KOPT-K1 (cell line): ENCODE measurements around the gene ABLIM3.

Source experiments
- H3K27ac ChIP-seq: fragments of 200-600 bp; sonication (generic); 2 replicates; pipeline ENCODE4 v1.5.1; 2016; ENCODE audit warnings: antibody characterized with exemption, mild to moderate bottlenecking, low read depth, low read length; ENCODE audit not compliant: poor library complexity, severe bottlenecking
- H3K36me3 ChIP-seq: fragments of 200-600 bp; sonication (generic); 2 replicates; pipeline ENCODE4 v1.5.1; 2017; ENCODE audit warnings: antibody characterized with exemption, mild to moderate bottlenecking, low read length, moderate library complexity; ENCODE audit not compliant: insufficient read depth
- H3K9me3 ChIP-seq: fragments of 200-600 bp; sonication (generic); 2 replicates; pipeline ENCODE4 v1.5.1; 2017; ENCODE audit warnings: antibody characterized with exemption, low read length, mild to moderate bottlenecking; ENCODE audit not compliant: insufficient read depth, poor library complexity, severe bottlenecking

ABLIM3 gene

DNA sequence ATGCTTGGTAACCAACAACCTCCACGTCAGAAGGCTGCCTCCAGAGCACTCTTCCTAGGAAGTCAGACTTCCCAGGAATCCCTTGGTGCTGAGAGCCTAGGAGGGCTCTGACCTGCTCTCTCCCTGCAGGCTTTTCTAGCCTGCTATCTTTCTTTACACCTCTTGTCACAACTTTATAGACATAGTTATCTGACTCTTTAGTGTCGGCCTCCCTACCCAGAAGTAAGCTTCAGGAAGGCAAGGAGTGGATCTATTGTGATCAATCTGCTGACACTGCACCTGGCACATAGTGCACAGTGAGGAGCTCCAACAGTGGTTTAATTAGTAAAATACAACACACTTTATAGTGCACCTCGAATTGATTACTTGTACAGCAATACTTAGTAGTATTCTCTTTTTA is 132.7 kb downstream of the ABLIM3 start:
- Histone ChIP-seq H3K27ac (no peak overlapping the region), H3K9me3 (peaks cover 3% of the 10 kb centered on the region), H3K36me3 (no peaks in the 10 kb centered on the region)

- Histone ChIP-seq H3K27ac (no peak overlapping the region), H3K9me3 (no peaks in the 10 kb centered on the region), H3K36me3 (no peaks in the 10 kb centered on the region)
These were observed 133.6 kb downstream of the ABLIM3 start for GRCh38 chr5:149274939-149275338.

DNA sequence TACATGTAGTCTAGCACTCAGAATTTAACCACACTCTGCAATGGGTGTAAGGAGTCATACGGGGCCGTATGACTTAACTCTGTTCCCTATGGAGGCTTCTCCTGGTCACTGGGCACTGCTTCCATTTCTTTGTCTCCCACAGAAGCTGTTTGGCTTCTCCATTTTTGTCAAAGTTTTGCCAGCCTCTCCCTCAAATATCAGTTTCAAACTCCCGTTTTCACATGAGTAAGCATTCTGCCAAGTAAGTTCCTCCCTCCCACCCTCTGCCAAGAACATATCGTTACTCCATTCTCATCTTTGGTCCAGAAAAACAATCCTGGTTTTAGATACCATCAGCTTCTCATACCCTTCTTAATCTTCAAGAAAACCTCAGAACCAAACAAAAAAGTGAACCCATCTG is 136.5 kb downstream of the ABLIM3 start:
- H3K36me3 ChIP-seq = no peaks in the 10 kb centered on the region
- H3K9me3 ChIP-seq = no peaks in the 10 kb centered on the region
- no peak overlapping the region for H3K27ac ChIP-seq

DNA sequence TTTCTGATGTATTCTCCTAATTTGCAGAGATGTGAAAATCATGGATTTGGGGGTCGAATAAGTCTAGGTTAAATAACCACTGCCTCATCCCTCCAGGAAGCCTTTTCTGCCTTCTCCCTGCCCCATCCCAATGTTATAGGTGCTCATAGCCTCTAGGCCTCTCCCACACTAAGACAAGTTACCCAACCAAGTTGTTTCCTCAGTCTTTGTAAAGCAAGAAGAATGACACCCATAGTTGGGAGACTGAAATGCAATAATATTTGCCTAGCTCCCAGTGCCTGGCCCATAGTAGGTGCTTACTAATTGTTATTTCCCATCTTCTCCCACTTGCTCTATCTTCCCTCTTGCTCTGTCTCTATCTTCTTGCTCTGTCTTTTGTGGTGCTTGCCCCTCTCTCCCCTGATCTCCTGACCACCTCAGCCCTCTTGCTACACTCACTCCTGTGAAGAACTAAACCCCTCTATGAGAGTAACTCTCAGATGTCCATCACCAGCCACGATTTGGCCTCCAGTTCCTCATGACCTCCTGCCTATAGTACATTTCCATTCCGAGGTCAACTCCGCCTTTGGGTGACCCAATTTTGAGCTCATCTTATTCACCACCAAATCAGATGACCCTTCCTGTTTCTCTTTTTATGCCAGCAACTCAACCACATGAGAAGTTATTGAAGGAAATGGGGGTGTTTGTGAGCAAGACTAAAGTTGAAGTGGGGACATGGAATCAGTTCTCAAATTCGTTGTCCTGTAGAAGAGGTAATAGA is 137.3 kb downstream of the ABLIM3 start:
- H3K9me3 ChIP-seq = no peaks in the 10 kb centered on the region
- no peak overlapping the region for H3K27ac ChIP-seq
- no peaks in the 10 kb centered on the region for H3K36me3 ChIP-seq

- no peaks in the 10 kb centered on the region for H3K9me3 ChIP-seq
- no peaks in the 10 kb centered on the region for H3K36me3 ChIP-seq
- H3K27ac ChIP-seq = no peak overlapping the region
These were observed 138.4 kb downstream of the ABLIM3 start for GRCh38 chr5:149279661-149280060.

DNA sequence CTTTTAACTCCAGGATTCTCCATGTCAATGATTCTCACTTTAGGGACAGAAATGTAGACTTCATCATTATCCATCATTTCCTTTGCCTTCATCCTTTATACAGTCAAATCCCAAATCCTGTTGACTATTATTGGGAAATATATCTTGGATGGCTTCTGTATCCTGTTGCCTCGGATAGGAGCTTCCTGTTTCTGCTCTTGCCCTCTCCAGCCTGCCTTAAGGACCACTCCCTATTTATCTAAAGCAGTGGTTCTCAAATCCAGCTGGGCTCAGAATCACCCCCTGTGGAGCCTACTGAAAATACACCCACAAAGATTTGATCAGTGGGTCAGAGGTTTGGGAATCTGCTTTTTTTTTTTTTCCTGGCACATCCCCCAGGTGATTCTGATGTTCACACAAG is 138.8 kb downstream of the ABLIM3 start:
- Histone ChIP-seq H3K36me3 (no peaks in the 10 kb centered on the region), H3K27ac (no peak overlapping the region), H3K9me3 (no peaks in the 10 kb centered on the region)

DNA sequence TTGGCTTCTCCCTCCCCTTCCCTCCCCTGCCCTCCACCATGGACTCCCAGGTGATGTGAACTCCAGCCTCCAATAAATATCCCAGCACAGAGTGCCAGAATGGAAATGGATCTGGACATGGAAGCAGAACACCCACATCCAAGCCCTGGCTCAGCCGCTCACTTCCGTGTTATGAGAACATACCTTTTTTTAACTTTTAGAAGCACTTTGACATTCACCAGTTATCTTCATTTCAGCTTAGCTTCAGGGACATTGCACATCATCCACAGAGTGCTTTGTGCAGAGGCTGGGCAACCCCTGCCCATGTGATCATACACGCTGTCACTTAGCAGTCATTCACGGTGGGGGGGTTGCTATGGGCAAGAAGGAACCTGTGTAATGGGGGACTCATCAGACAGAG is 139.5 kb downstream of the ABLIM3 start:
- Histone ChIP-seq H3K36me3 (no peaks in the 10 kb centered on the region), H3K27ac (no peak overlapping the region), H3K9me3 (no peaks in the 10 kb centered on the region)

DNA sequence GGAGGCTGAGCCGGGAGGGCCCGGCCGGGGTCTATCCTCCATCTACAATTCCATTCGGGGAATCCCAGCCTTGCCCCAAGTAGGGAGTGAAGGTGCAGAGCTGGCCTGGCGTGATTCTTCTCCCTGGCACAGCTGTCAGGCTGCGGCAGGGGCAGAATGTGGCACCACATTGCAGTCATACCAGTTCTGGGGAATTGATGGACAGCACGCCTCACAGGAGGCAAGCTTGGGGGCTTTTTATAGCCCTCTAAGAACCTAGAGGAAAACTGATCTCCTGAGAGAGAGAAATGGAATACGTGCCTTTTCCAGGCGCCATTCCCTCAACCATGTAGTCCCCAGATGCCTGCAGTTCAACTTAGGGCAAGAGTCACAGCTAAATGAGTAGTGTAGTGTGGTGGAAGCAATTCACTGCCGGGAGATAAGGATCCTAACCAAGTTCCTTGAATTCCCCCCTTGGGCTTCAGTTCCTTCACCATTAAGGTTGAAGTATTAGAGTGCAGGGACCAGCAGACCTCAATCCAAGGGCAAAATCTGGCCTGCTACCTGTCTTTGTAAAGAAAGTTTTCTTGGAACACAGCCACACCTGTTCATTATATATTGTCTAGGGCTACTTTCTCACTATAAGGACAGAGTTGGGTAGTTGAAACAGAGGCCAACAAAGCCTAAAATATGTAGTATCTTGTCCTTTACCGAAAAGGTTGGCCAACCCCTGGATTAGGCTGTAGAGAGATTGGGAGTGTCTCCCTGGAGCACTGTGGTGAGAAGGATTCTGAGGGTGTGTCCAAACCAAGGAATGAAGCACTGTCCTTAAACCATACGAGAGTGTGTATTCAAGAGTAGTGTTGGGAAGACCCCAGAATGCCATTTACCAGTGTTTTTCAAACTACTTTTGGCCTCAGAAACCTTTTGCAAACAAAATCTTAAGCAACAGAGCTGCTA is 141.0 kb downstream of the ABLIM3 start:
- H3K9me3 ChIP-seq = no peaks in the 10 kb centered on the region
- no peak overlapping the region for H3K27ac ChIP-seq

DNA sequence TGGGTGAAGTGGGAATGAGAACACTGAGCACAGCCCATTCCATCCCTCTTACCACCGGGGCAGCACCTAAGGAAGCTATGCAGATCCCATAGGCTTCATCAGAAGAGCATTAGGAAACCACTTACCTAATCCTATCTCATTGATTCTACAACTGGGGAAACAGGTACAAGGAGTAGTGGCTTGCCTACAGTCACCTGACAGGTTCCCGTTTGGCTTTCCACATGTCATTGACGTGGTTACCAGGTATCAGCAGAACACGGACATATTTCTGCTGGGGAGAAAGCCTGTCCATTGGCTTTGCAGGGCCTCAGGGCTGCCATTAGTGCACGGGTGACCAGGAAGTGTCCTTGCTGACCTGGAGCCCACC is 141.7 kb downstream of the ABLIM3 start:
- no peaks in the 10 kb centered on the region for H3K36me3 ChIP-seq
- H3K27ac ChIP-seq = no peak overlapping the region
- no peaks in the 10 kb centered on the region for H3K9me3 ChIP-seq

More for the DNA sequence above, 141.0 kb downstream of the ABLIM3 start:
- no peaks in the 10 kb centered on the region for H3K36me3 ChIP-seq

DNA sequence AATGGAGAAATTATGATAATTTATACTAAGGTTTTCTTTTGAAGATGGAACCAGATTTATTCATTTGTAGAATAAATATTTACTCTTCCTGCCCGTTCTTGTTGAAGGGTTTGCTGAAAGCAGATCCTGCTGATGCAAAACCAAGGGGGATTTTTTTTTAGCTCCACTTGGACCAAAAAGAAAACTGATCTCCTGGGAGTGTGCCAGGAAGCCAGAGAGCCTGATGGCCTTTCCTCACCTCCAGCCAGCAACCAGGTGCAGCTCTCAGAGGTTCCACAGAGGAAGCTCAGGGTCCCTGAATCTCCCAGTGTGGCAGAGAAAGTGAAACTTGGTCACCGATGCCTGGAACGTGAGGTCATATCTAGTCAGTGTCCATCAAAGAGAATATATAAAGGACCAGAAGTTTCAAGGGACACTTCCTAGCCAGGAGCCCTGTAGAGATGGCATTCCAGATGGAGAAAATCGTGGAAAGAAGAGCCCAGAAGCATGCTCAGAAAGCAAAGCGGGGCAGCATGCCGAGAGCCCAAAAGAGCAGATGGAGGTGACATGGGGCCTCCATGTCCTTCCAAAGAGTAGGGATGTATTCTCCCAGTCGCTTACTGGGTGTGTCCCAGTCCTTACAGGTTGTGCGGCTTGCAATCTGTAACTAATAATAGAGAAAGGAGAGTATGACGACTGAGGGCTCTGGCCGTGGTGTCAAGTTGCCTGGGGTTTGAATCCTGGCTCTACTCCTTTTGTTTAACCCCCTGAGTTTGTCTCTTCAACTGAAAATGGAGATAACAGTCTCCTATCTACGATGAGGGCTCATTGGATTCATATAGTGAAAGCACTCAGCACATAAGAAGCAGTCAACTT is 142.6 kb downstream of the ABLIM3 start:
- H3K27ac ChIP-seq = no peak overlapping the region
- no peaks in the 10 kb centered on the region for H3K36me3 ChIP-seq
- no peaks in the 10 kb centered on the region for H3K9me3 ChIP-seq

GRCh38 chr5:149284501-149284900 is 143.2 kb downstream of the ABLIM3 start:
- no peaks in the 10 kb centered on the region for H3K9me3 ChIP-seq
- H3K27ac ChIP-seq = no peak overlapping the region
- no peaks in the 10 kb centered on the region for H3K36me3 ChIP-seq

DNA sequence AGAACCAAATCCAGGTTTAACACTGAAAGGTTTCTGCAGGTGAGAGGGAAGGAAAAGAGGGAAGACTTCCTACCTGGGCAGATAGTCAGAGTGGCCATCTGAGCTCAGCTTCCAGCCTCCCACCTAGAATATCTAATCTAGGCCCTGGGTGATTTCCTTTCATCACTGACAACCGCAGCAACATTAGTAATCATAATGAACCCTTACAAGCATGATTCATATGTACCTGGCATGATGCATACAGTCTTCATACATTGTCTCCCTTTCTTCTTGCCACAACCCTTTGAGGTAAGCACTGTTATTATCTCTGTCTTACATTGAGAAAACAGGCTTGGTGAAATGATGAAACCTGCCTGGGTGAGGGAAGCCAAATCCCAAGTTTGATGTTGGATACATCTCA is 143.9 kb downstream of the ABLIM3 start:
- no peaks in the 10 kb centered on the region for H3K36me3 ChIP-seq
- H3K27ac ChIP-seq = no peak overlapping the region
- no peaks in the 10 kb centered on the region for H3K9me3 ChIP-seq

GRCh38 chr5:149288436-149288835 is 147.1 kb downstream of the ABLIM3 start:
- Histone ChIP-seq H3K27ac (no peak overlapping the region), H3K9me3 (no peaks in the 10 kb centered on the region)

DNA sequence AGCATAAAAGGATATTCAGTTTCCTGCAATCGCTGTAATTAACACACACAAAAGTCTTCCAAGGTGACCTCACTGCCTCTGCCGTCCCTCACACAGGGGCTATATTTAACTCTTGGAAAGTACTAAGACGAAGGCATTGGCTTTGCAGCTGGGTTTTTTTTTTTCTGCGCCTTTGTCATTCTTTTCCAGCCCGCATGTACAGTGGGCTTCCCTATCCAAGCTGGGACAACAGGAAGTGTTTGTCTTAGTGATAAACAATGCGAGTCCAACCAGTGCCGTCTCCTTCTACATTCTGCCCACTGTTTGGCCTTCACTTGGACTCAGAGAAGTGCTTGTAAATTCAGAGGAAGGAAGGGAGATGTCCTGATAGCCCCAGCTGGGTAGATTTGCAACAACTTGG is 148.0 kb downstream of the ABLIM3 start:
- no peak overlapping the region for H3K27ac ChIP-seq
- H3K9me3 ChIP-seq = no peaks in the 10 kb centered on the region
- H3K36me3 ChIP-seq = no peaks in the 10 kb centered on the region

More at GRCh38 chr5:149288436-149288835, 147.1 kb downstream of the ABLIM3 start:
- H3K36me3 ChIP-seq = no peaks in the 10 kb centered on the region
